ENCODE data around the gene IZUMO4.

GRCh38 chr19:2103045-2103707 is 6.5 kb downstream of the IZUMO4 start:
- no peak for TF ChIP-seq POLR2AphosphoS5 (IDR thresholded peaks at IDR 0.05; ENCODE audit: low read depth, low read length)
- no peak for TF ChIP-seq POLR2A (IDR thresholded peaks at IDR 0.05; ENCODE audit: low read depth, low read length)
- no peak for TF ChIP-seq TAF1 (IDR thresholded peaks at IDR 0.05; ENCODE audit: borderline replicate concordance, low read depth, low read length)

All from GM12892 (cell line).